ENCODE measurements around the gene ADAMTS2. TPM values are rescaled to one million over a fixed set of nuclear protein-coding genes. Genes with fewer than 3 reads are reported as not detected.

ADAMTS2 gene
- total RNA-seq, 8 experiments from 2014 or later, result 0.14 to 1.4 (median 0.49) TPM

- in situ Hi-C loops (cut with MboI; ENCODE audit: low pct_unique_long_range_greater_than_20kb in 2 of 9, low sequenced_read_pairs in 9 of 9, unreplicated experiment in 9 of 9), result no loop called here
- Histone ChIP-seq H3K4me3 (no peak overlapping the region), H3K4me1 (replicated peaks in 1 of 2) (no peaks in the 10 kb centered on the region), H3K27ac (no peak overlapping the region)
- 20 to 100% (median 74%) methylated on average over 1 to 6 of the region's 13 CpGs; no CpG with 5 or more reads in 4 of the 10 experiments for WGBS, 10 experiments
- ATAC-seq (replicated peaks in 6 of 8), result no peak
These were observed 208.1 kb downstream of the ADAMTS2 start for GRCh38 chr5:179137016-179137642.

GRCh38 chr5:179135441-179136215 lies 209.6 kb downstream of the ADAMTS2 start:
- 67 to 96% (median 90%) methylated on average over 1 to 7 of the region's 20 CpGs; no CpG with 5 or more reads in 6 of the 10 experiments for WGBS, 10 experiments
- H3K27ac ChIP-seq, result no peak overlapping the region
- no peak for ATAC-seq (replicated peaks in 6 of 8)
- no peaks in the 10 kb centered on the region for H3K4me1 ChIP-seq (replicated peaks in 1 of 2)
- H3K4me3 ChIP-seq, result no peak overlapping the region
- in situ Hi-C loops (cut with MboI; ENCODE audit: low pct_unique_long_range_greater_than_20kb in 2 of 9, low sequenced_read_pairs in 9 of 9, unreplicated experiment in 9 of 9), result no loop called here

GRCh38 chr5:179135006-179135405 lies 210.3 kb downstream of the ADAMTS2 start:
- in situ Hi-C loops (cut with MboI; ENCODE audit: low pct_unique_long_range_greater_than_20kb in 2 of 9, low sequenced_read_pairs in 9 of 9, unreplicated experiment in 9 of 9), result no loop called here
- H3K4me3 ChIP-seq, result no peak overlapping the region
- H3K4me1 ChIP-seq (replicated peaks in 1 of 2), result no peaks in the 10 kb centered on the region
- 60 to 87% (median 82%) methylated on average over 1 to 5 of the region's 19 CpGs; no CpG with 5 or more reads in 6 of the 10 experiments for WGBS, 10 experiments
- H3K27ac ChIP-seq, result no peak overlapping the region
- no peak for ATAC-seq (replicated peaks in 6 of 8)

- 88 to 100% methylated on average over 2 to 7 of the region's 16 CpGs; no CpG with 5 or more reads in 8 of the 10 experiments for WGBS, 10 experiments
- in situ Hi-C loops (cut with MboI; ENCODE audit: low pct_unique_long_range_greater_than_20kb in 2 of 9, low sequenced_read_pairs in 9 of 9, unreplicated experiment in 9 of 9), result no loop called here
These were observed 210.8 kb downstream of the ADAMTS2 start for GRCh38 chr5:179134511-179134910.

GRCh38 chr5:179132586-179133355 lies 212.5 kb downstream of the ADAMTS2 start:
- in situ Hi-C loops (cut with MboI; ENCODE audit: low pct_unique_long_range_greater_than_20kb in 2 of 9, low sequenced_read_pairs in 9 of 9, unreplicated experiment in 9 of 9), result no loop called here
- H3K4me1 ChIP-seq (replicated peaks in 1 of 2), result no peaks in the 10 kb centered on the region
- no peak for ATAC-seq (replicated peaks in 6 of 8)
- H3K27ac ChIP-seq, result no peak overlapping the region
- WGBS, 10 experiments, result 40 to 100% (median 80%) methylated on average over 1 to 8 of the region's 23 CpGs; no CpG with 5 or more reads in 3 of the 10 experiments
- H3K4me3 ChIP-seq, result no peak overlapping the region

More at GRCh38 chr5:179134511-179134910, 210.8 kb downstream of the ADAMTS2 start:
- no peaks in the 10 kb centered on the region for H3K4me1 ChIP-seq (replicated peaks in 1 of 2)
- H3K27ac ChIP-seq, result no peak overlapping the region
- no peak overlapping the region for H3K4me3 ChIP-seq
- ATAC-seq (replicated peaks in 6 of 8), result no peak

- Histone ChIP-seq H3K27ac (no peak overlapping the region), H3K4me1 (replicated peaks in 1 of 2) (no peaks in the 10 kb centered on the region), H3K4me3 (no peak overlapping the region)
- 60 to 93% (median 87%) methylated on average over 3 to 6 of the region's 15 CpGs; no CpG with 5 or more reads in 7 of the 10 experiments for WGBS, 10 experiments
- no peak for ATAC-seq (replicated peaks in 6 of 8)
- in situ Hi-C loops (cut with MboI; ENCODE audit: low pct_unique_long_range_greater_than_20kb in 2 of 9, low sequenced_read_pairs in 9 of 9, unreplicated experiment in 9 of 9), result no loop called here
These were observed 213.2 kb downstream of the ADAMTS2 start for GRCh38 chr5:179131886-179132585.

GRCh38 chr5:179131321-179131835 lies 213.9 kb downstream of the ADAMTS2 start:
- H3K27ac ChIP-seq, result no peak overlapping the region
- in situ Hi-C loops (cut with MboI; ENCODE audit: low pct_unique_long_range_greater_than_20kb in 2 of 9, low sequenced_read_pairs in 9 of 9, unreplicated experiment in 9 of 9), result no loop called here

GRCh38 chr5:179130101-179130681 lies 215.1 kb downstream of the ADAMTS2 start:
- WGBS, 10 experiments, result 60 to 100% (median 92%) methylated on average over 1 to 2 of the region's 14 CpGs; no CpG with 5 or more reads in 7 of the 10 experiments
- no peak overlapping the region for H3K4me3 ChIP-seq
- no peak overlapping the region for H3K27ac ChIP-seq
- in situ Hi-C loops (cut with MboI; ENCODE audit: low pct_unique_long_range_greater_than_20kb in 2 of 9, low sequenced_read_pairs in 9 of 9, unreplicated experiment in 9 of 9), result no loop called here
- H3K4me1 ChIP-seq (replicated peaks in 1 of 2), result no peaks in the 10 kb centered on the region
- no peak for ATAC-seq (replicated peaks in 6 of 8)

More at GRCh38 chr5:179131321-179131835, 213.9 kb downstream of the ADAMTS2 start:
- Histone ChIP-seq H3K4me1 (replicated peaks in 1 of 2) (no peaks in the 10 kb centered on the region), H3K4me3 (no peak overlapping the region)
- whole genome bisulfite sequencing, 10 experiments, result 59 to 100% (median 85%) methylated on average over 3 to 4 of the region's 10 CpGs; no CpG with 5 or more reads in 5 of the 10 experiments
- no peak for ATAC-seq (replicated peaks in 6 of 8)

- 20 to 80% (median 66%) methylated on average over 2 to 4 of the region's 18 CpGs; no CpG with 5 or more reads in 5 of the 10 experiments for WGBS, 10 experiments
- Histone ChIP-seq H3K27ac (no peak overlapping the region), H3K4me3 (no peak overlapping the region), H3K4me1 (replicated peaks in 1 of 2) (no peaks in the 10 kb centered on the region)
- in situ Hi-C loops (cut with MboI; ENCODE audit: low pct_unique_long_range_greater_than_20kb in 2 of 9, low sequenced_read_pairs in 9 of 9, unreplicated experiment in 9 of 9), result no loop called here
- no peak for ATAC-seq (replicated peaks in 6 of 8)
These were observed 215.6 kb downstream of the ADAMTS2 start for GRCh38 chr5:179129607-179130071.

GRCh38 chr5:179128976-179129375 lies 216.3 kb downstream of the ADAMTS2 start:
- WGBS, 10 experiments, result 80 to 100% (median 82%) methylated on average over 2 to 11 of the region's 14 CpGs; no CpG with 5 or more reads in 7 of the 10 experiments
- Histone ChIP-seq H3K4me1 (replicated peaks in 1 of 2) (no peaks in the 10 kb centered on the region), H3K27ac (no peak overlapping the region), H3K4me3 (no peak overlapping the region)
- in situ Hi-C loops (cut with MboI; ENCODE audit: low pct_unique_long_range_greater_than_20kb in 2 of 9, low sequenced_read_pairs in 9 of 9, unreplicated experiment in 9 of 9), result no loop called here
- no peak for ATAC-seq (replicated peaks in 6 of 8)

- ATAC-seq (replicated peaks in 6 of 8), result no peak
- Histone ChIP-seq H3K27ac (no peak overlapping the region), H3K4me1 (replicated peaks in 1 of 2) (no peaks in the 10 kb centered on the region), H3K4me3 (no peak overlapping the region)
- in situ Hi-C loops (cut with MboI; ENCODE audit: low pct_unique_long_range_greater_than_20kb in 2 of 9, low sequenced_read_pairs in 9 of 9, unreplicated experiment in 9 of 9), result no loop called here
- WGBS, 10 experiments, result 73 to 100% (median 83%) methylated on average over 1 to 6 of the region's 10 CpGs; no CpG with 5 or more reads in 4 of the 10 experiments
These were observed 217.3 kb downstream of the ADAMTS2 start for GRCh38 chr5:179128041-179128365.

Data from motor neuron (in vitro differentiated cells).